ENCODE data around the gene SERHL2.

- no peak for TF ChIP-seq POLR2A (IDR thresholded peaks at IDR 0.05)
- no peak for TF ChIP-seq EP300 (IDR thresholded peaks at IDR 0.05)
- no peak for TF ChIP-seq CTCF (IDR thresholded peaks at IDR 0.05)
These were observed 50.6 kb downstream of the SERHL2 start for GRCh38 chr22:42604403-42604802.

Measured in gastroesophageal sphincter (tissue), 3 donors.